Activated naive CD8-positive, alpha-beta T cell treated with anti-CD3 and anti-CD28 coated beads, Interleukin-2, amount 50 U/mL, for 24 hours (primary cell): Measurements from ENCODE around the gene CEBPG.

Experiments used
- ATAC-seq: fragments of 150-1000 bp; cut with Tn5 transposase; one replicate; pipeline ENCODE4 v1.10.0; 2021
- DNase-seq: peaks from one replicate; pipeline ENCODE4 v3.0.0; 2021
- H3K27ac Mint-ChIP-seq: one replicate; pipeline ENCODE4 v1.8.0; 2021; ENCODE audit warnings: mild to moderate bottlenecking, mixed read lengths
- H3K27me3 Mint-ChIP-seq: one replicate; pipeline ENCODE4 v1.8.0; 2021; ENCODE audit warnings: mixed read lengths
- H3K36me3 Mint-ChIP-seq: one replicate; pipeline ENCODE4 v1.8.0; 2021; ENCODE audit warnings: low read depth, mixed read lengths
- H3K4me1 Mint-ChIP-seq: one replicate; pipeline ENCODE4 v1.8.0; 2021; ENCODE audit warnings: mixed read lengths
- H3K4me3 Mint-ChIP-seq: one replicate; pipeline ENCODE4 v1.8.0; 2021; ENCODE audit warnings: mild to moderate bottlenecking, moderate library complexity, mixed read lengths
- H3K9me3 Mint-ChIP-seq: one replicate; pipeline ENCODE4 v1.8.0; 2021; ENCODE audit warnings: mixed read lengths

CEBPG gene

DNA sequence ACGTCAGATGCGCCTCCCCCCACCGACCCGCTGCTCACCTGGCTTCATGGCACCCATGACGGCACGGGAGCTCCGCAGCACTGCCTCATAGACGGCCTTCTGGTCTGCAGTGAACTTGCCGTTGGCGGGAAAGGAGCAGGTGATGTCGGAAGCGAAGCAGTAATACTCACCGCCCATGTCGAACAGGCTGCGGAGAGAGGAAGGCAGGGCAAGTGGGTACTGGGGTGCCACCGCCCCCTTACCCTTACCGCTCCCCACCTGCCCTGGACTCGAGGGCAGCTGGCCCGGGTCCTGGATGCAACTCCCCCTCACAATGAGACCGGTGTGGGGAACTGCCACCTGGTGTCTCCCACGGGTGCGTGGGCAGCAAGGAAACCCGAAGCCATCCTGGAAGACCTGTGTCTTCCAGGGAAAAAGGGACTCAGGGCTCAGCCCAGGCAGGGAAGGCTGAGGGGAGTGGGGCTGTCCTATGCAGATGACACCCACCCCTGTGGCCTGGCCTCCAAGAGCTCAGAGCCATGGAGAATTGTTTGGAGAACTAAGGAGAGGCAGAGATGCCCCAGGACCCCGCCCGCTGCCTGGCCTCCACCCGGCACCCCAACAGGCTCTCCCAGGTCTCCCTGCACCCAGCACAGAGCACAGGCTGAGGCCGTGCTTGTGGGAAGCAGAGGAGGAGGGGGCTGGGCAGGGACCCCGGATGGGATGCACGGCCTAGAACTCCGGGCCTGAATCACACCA, 28.3 kb downstream of the CEBPG start:
- ATAC-seq = no peak
- no peak for DNase-seq

DNA sequence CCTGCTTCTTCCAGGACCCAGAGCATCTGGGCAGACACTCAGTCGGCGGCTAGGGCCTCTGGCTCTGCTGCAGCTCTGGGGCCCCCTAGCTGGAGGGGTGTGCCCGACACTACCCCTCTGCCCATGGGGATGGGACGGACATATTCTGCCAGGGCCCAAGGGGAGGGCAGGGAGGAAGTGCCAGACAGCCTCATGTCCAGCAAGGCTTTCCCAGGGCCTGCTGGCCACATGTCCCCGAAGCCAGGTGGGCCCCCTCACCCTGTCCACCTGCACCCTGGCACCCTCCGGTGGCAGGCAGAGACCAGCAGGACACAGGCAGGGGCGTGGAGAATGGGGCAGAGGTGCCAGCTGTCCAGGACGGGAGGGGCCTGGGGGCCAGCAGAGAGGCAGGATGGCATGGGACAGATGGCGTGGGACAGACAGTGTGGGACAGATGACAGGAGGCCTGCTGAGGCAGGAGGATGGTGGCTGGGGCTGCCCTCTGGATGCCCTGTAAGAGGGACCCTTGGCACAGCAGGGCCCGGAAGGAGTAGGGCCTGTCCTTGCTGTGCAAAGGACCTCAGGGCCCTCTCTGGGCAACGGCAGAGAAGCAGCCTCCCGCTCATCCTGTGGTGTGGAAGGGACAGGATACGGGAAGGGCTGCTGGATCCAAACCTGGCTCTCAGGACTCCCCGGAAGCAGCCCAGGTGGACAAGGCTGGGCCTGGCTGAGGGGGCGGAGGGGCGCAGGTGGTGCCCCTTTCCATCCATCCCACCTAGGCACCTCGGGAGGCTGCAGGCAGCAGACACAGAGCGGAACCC, 29.1 kb downstream of the CEBPG start:
- Mint-ChIP-seq H3K4me3 (no peak overlapping the region), H3K27ac (no peak overlapping the region), H3K4me1 (no peaks in the 10 kb centered on the region), H3K9me3 (no peaks in the 10 kb centered on the region), H3K36me3 (no peaks in the 10 kb centered on the region), H3K27me3 (no peaks in the 10 kb centered on the region)
- no peak for ATAC-seq
- DNase-seq = no peak

More for the DNA sequence above, 28.3 kb downstream of the CEBPG start:
- no peaks in the 10 kb centered on the region for H3K36me3 Mint-ChIP-seq
- H3K4me1 Mint-ChIP-seq = no peaks in the 10 kb centered on the region
- no peak overlapping the region for H3K27ac Mint-ChIP-seq
- no peaks in the 10 kb centered on the region for H3K9me3 Mint-ChIP-seq
- H3K4me3 Mint-ChIP-seq = no peak overlapping the region
- no peaks in the 10 kb centered on the region for H3K27me3 Mint-ChIP-seq

DNA sequence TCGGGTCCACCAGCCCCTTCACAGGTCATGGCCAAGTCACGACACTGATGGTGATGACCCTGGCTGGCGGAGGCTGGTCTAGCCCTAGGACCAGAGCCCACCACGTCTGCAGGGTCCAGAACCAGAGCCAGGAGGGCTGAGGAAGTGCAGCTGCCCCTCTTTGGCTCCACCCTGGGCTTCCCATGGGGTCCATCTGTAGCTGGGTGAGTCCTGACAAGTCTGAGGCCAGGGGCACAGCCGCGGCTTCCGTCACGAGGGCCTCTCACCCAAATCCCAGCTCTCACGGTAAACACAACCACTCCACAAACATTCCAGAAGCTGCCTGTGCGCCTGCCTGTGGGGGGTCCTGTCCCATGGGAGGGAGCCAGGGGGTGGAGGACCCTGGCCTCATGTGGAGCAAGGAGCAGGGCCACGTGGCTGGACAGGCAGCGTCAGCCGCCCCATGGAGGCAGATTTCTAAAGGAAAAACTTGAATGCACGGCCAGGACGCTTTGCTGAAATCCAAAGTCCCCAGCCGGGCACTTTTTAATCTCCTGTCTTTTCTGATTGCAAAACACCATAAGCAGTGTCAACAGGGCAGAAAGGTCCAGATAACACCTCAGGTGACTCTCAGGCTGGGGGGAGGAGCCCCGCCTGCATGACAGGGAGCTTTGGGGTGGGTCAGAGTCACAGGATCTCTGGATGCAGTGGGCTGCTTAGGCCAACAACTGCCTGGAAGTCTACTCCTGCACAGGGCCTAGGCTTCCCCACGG, 29.9 kb downstream of the CEBPG start:
- H3K27me3 Mint-ChIP-seq = no peaks in the 10 kb centered on the region
- no peak for ATAC-seq
- DNase-seq = no peak
- no peaks in the 10 kb centered on the region for H3K4me1 Mint-ChIP-seq
- H3K9me3 Mint-ChIP-seq = no peaks in the 10 kb centered on the region
- H3K4me3 Mint-ChIP-seq = no peak overlapping the region
- H3K27ac Mint-ChIP-seq = no peak overlapping the region
- no peaks in the 10 kb centered on the region for H3K36me3 Mint-ChIP-seq

DNA sequence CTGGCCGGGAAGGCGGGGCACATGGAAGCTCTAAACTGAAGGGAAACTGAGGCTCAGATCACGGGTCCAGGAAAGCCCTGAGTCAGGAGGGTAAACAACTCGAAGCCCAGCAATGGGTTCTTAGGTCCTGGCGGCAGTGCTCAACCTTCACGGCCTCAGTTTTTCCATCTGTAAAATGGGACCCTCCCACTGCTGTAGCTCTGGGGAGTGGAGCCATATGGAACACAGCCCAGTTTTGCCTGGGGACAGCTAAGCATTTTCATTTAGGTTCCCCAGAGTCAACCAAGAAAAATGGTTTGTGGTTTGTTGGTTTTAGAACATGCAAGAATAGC, 30.4 kb downstream of the CEBPG start:
- Mint-ChIP-seq H3K4me3 (no peak overlapping the region), H3K4me1 (no peaks in the 10 kb centered on the region), H3K27ac (no peak overlapping the region), H3K27me3 (no peaks in the 10 kb centered on the region), H3K9me3 (no peaks in the 10 kb centered on the region), H3K36me3 (no peaks in the 10 kb centered on the region)
- no peak for ATAC-seq
- DNase-seq = no peak

DNA sequence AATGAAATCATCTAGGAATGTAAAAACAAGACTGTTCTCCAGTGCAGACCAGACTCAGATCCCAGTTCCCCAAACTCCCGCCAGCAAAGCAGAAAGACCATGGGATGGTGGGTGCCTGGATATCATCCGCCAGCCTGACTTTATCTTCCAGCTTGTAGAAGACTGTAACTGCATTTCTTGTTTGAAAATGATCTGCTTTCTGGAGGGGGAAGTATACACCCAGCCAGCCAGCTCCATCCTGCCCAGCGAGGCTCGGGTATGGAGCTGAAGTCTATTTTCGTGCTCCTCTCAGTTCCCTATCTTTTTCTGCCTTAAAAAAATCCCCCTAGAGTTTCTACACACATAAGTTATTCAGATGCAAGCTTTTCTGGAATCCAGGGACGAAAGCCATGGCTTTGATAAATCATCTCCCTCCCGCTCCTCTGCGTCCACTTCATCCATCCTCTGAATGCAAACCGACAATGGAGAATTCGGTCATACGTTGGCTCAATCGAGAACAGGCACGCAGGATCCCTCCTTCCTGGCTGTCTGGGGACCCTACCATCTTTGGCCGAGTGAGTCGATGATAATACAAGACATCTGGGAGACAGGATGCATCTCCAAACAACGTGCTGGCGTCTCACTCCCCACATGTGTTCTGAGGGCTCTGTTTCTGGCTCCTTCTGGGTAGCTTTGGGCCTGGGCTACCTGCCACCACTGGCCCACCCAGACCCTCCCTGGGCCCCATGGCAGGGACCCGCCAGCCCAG, 31.2 kb downstream of the CEBPG start:
- Mint-ChIP-seq H3K4me1 (no peaks in the 10 kb centered on the region), H3K36me3 (no peaks in the 10 kb centered on the region), H3K4me3 (no peak overlapping the region), H3K27me3 (no peaks in the 10 kb centered on the region), H3K9me3 (no peaks in the 10 kb centered on the region), H3K27ac (no peak overlapping the region)
- DNase-seq (no peak), ATAC-seq (no peak)

DNA sequence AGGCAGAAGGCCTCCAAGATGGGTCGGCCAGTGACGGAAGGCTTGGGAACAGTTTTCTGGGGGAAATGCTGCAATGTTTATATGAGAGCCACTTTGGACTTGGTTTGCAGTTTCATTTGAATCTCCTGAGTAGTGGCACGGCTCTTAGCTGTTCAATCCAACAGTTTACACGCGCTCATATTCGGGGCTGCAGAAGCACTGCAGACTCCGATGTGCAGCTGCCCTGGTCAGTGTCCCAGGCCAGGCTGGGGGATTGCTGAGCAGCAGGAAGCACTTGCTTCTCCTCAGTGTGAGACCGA, 31.7 kb downstream of the CEBPG start:
- Mint-ChIP-seq H3K9me3 (no peaks in the 10 kb centered on the region), H3K4me3 (no peak overlapping the region), H3K27me3 (no peaks in the 10 kb centered on the region), H3K4me1 (no peaks in the 10 kb centered on the region), H3K36me3 (no peaks in the 10 kb centered on the region), H3K27ac (no peak overlapping the region)
- ATAC-seq (no peak), DNase-seq (no peak)

DNA sequence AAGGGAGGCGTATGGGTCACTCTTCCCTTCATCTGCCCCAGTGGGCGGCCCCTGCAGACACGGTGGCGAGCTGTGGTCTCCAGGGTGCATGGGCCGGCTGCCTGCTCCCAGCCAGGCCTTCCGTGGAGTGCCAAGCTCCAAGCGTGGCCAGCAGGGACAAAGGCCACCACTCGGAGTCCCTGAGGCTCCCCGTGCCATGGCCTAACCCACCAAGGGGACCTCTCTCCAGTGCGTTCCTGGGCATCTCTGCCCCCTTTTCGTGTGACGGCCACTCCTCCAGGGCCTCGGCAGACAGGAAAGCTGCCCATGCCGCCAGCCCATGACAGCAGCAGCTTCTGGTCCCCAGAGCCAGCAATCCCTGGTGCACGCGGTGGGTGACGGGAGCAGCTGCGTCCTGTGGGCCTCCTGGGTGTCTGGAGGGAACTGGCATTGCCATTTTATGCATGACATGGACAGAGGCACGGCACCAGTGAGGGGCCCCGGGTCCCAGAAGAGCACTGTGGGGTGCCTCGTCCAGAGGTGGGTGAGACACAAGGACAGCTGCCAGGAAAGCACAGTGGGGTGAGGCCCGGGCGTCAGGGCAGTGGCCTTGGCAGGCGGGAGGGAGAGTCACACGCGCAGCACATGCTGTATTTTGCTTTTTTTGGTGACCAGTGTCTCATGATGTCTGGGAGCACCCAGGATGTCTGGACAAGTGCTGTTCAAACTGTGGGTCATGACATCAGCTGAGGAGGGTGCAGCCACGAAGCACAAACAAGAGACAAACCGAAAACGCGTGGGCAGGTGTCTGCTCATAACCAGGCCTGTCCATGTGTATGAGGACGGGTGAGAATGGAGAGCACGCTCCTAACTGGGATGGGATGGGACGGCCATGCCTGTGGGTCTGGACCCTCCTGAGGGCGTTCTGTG, 32.3 kb downstream of the CEBPG start:
- H3K27ac Mint-ChIP-seq = no peak overlapping the region
- H3K36me3 Mint-ChIP-seq = no peaks in the 10 kb centered on the region
- H3K9me3 Mint-ChIP-seq = no peaks in the 10 kb centered on the region
- H3K27me3 Mint-ChIP-seq = no peaks in the 10 kb centered on the region
- H3K4me1 Mint-ChIP-seq = no peaks in the 10 kb centered on the region
- H3K4me3 Mint-ChIP-seq = no peak overlapping the region
- ATAC-seq (no peak), DNase-seq (no peak)

DNA sequence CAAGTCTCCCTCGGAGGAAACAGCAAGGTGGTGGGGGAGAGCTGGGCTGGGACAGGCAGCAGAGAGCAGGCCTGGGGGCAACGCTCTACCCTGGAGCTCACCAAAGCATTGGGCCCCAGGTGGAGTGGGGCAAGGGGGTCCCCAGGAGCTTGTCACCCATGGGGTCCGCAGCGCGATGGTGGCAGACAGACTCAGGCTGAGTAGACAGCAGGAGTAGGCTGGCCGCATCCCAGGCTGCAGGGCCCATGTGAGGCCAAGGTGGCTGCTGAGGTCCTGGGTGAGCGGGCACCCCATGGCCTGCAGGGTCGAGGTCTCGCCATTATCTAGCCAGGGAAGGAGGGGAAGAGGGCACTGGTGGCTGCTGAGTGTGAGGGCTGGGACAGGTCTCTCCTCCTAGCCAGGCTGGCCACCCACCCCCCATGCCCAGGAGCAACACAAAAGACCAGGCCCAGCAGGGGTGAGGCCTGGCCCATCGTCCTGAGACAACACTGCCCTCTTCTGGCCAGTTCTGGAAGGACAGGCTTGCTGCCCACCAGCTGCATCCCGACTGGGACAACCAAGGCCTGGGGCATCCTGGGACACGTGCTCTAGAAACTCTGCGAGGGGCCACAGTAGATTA, 33.1 kb downstream of the CEBPG start:
- Mint-ChIP-seq H3K9me3 (no peaks in the 10 kb centered on the region), H3K4me1 (no peaks in the 10 kb centered on the region), H3K27ac (no peak overlapping the region), H3K27me3 (no peaks in the 10 kb centered on the region), H3K36me3 (no peaks in the 10 kb centered on the region), H3K4me3 (no peak overlapping the region)
- ATAC-seq = peak; percentile 68
- peak; percentile 81 for DNase-seq

DNA sequence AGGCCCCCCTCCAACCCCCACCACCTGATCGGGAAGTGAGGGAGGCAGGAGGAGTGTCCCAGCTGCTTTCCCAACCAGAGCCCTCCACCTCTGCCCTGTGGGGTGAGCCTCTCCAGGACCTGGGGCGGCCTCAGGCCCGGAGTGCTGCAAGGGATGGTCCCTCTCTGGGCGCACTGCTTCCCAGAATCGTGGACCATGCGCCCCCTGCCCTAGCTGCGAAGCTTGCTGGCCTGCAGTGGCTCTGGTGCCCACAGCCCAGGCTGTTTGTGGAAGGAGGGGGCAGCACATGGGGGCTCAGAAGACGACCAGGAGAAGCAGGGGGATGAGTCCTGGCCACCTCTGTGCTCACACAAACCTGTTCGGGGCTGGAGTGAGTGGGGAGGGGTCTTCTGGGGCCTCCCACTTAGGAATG, 33.6 kb downstream of the CEBPG start:
- no peaks in the 10 kb centered on the region for H3K9me3 Mint-ChIP-seq
- no peak overlapping the region for H3K27ac Mint-ChIP-seq
- H3K4me1 Mint-ChIP-seq = no peaks in the 10 kb centered on the region
- H3K36me3 Mint-ChIP-seq = no peaks in the 10 kb centered on the region
- ATAC-seq (peak; percentile 26), DNase-seq (no peak)
- H3K4me3 Mint-ChIP-seq = no peak overlapping the region
- no peaks in the 10 kb centered on the region for H3K27me3 Mint-ChIP-seq

DNA sequence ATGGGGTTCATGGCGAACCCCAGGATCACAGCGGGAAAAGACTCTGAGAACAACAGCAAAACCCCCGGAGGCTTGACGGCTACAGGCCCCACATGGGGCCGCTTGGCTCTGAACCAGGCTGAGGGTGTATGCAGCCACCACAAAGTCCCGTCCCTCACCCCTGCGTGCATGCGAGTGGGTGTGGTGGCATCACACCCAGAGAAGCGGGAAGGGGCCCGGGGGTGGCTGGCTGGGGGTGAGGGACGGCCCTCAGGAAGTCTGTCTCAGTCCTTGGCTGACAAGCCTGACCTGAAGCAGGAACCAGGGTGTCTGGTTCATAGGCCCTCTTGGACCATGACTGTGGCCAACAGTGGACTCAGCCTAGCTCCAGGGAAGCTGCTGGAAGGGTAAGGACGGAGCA, 34.2 kb downstream of the CEBPG start:
- no peak for DNase-seq
- no peaks in the 10 kb centered on the region for H3K9me3 Mint-ChIP-seq
- H3K36me3 Mint-ChIP-seq = no peaks in the 10 kb centered on the region
- ATAC-seq = no peak
- H3K4me1 Mint-ChIP-seq = no peaks in the 10 kb centered on the region
- H3K4me3 Mint-ChIP-seq = no peak overlapping the region
- no peak overlapping the region for H3K27ac Mint-ChIP-seq
- no peaks in the 10 kb centered on the region for H3K27me3 Mint-ChIP-seq

DNA sequence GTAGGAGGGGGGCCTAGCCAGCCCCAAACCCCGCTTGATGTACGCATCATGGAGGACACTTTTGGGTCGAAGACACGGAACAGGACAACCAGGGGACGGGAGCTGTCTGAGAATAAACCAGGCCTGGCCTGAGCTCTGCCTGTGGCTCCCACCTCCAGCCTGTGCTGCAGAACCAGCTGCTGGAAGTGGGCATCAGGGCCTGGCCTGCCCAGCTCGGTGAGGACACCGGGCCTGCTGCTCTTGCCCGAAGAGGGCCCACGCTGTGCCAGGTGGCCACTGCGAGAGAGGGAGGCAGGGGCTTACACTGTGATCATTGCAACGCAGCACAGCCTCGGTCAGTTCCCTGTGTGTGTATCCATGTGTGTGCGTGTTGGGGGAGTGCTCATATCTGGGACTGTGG, 34.6 kb downstream of the CEBPG start:
- ATAC-seq = no peak
- DNase-seq = no peak
- no peaks in the 10 kb centered on the region for H3K4me1 Mint-ChIP-seq
- H3K27ac Mint-ChIP-seq = no peak overlapping the region
- no peak overlapping the region for H3K4me3 Mint-ChIP-seq
- no peaks in the 10 kb centered on the region for H3K9me3 Mint-ChIP-seq
- H3K36me3 Mint-ChIP-seq = no peaks in the 10 kb centered on the region
- no peaks in the 10 kb centered on the region for H3K27me3 Mint-ChIP-seq

DNA sequence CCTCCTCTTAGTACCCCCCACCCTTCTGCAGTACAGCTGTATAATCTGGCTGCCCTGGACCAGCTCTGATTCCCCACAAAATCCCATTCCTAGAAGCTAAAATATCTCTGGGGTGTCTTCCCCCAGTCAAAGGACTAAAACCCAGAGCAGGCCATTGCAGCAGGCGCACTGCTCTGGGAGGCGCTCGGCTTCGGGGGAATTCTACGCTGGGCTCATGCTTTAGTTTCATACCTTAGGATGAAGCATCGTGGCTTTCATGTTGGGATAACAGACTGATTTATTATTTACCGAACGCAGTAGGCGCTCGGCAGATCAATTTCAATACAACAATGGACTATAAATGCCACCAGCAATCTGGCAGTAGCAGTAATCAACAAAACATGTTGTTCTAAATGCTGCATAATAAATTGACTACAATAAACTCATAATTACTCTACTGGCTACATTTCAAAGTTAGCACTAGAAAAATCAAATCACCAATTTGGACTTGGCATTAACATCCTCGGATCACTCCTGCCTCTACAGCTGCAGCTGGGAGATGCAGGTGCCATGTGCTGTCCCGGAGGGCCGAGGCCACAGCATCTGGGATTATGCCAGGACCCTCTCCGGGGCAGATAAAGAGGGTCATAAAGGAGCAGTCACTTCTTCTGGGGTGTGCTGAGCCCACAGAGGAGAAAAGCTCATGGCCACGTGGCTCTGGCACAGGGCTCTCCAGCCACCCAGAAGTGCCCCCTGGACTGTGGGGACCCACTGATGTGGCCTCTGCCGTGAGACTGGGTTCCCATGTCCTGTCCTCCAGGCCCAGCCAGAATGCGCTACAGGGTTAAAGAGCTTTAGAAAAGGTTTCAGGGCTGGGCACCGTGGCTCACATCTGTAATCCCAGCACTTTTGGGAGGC, 35.3 kb downstream of the CEBPG start:
- Mint-ChIP-seq H3K9me3 (no peaks in the 10 kb centered on the region), H3K4me3 (no peak overlapping the region), H3K4me1 (no peaks in the 10 kb centered on the region), H3K36me3 (no peaks in the 10 kb centered on the region), H3K27ac (no peak overlapping the region), H3K27me3 (no peaks in the 10 kb centered on the region)
- DNase-seq = no peak
- ATAC-seq = no peak
